Mucosa of rectum (tissue), 2 donors: ENCODE results near the gene RXFP3.
"Not testable (repeated sequence)": the region's sequence is repeated elsewhere in the genome, so short reads cannot be mapped to it uniquely, and the experiment has no call there.

Experiments used
- H3K27ac ChIP-seq, 2 donors: one replicate each; pipeline ENCODE4 v1.7.0; 2013; ENCODE audit warnings: inconsistent platforms in 2 of 2, low read depth in 2 of 2, low read length in 2 of 2
- H3K27me3 ChIP-seq, 2 donors: one replicate each; pipeline ENCODE4 v1.7.0; 2013; ENCODE audit warnings: low read length in 2 of 2; ENCODE audit not compliant: control insufficient read depth in 2 of 2, insufficient read depth in 2 of 2
- H3K36me3 ChIP-seq, 2 donors: one replicate each; pipeline ENCODE4 v1.7.0; 2013; ENCODE audit warnings: low read length in 2 of 2; ENCODE audit not compliant: control insufficient read depth in 2 of 2, insufficient read depth in 2 of 2
- H3K4me1 ChIP-seq, 2 donors: one replicate each; pipeline ENCODE4 v1.7.0; 2013; ENCODE audit warnings: low read length in 2 of 2, mild to moderate bottlenecking in 1 of 2; ENCODE audit not compliant: control insufficient read depth in 2 of 2, insufficient read depth in 2 of 2
- H3K4me3 ChIP-seq, 2 donors: one replicate each; pipeline ENCODE4 v1.7.0; 2013; ENCODE audit warnings: low read length in 2 of 2
- H3K9ac ChIP-seq, 2 donors: one replicate each; pipeline ENCODE4 v1.7.0; 2013; ENCODE audit warnings: low read length in 2 of 2, low read depth in 1 of 2, mild to moderate bottlenecking in 1 of 2
- H3K9me3 ChIP-seq, 2 donors: one replicate each; pipeline ENCODE4 v1.7.0; 2013; ENCODE audit warnings: low read length in 2 of 2; ENCODE audit not compliant: control insufficient read depth in 2 of 2
- donor health status: healthy.
- donor health status: Normal muscosa, but diverticular disease.

RXFP3 gene

GRCh38 chr5:33903118-33903517 is 33.1 kb upstream of the RXFP3 start:
- Histone ChIP-seq H3K4me3 (no peak overlapping the region), H3K4me1 (no peaks in the 10 kb centered on the region), H3K36me3 (no peaks in the 10 kb centered on the region), H3K27me3 (no peaks in the 10 kb centered on the region), H3K27ac (no peak overlapping the region), H3K9ac (no peak overlapping the region), H3K9me3 (peaks cover 0 to 3% of the 10 kb centered on the region in 2 donors)

DNA sequence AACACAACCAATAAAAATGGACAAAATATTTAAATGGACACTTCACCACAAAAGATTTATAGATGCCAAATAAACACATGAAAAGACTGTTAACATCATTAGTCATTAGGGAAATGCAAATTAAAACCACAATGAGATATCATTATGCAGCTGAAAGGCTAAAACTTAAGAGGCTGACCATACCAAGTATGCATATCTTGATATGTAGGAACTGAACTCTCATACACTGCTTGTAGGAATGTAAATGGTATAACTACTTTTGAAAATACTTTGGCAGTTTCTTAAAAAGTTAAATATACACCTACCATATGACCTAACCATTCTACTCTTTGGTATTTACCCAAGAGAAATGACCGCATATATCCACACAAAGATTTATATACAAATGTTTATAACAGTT is 30.8 kb upstream of the RXFP3 start:
- no peak overlapping the region for H3K27ac ChIP-seq
- H3K4me3 ChIP-seq, result no peak overlapping the region
- no peaks in the 10 kb centered on the region for H3K36me3 ChIP-seq
- no peaks in the 10 kb centered on the region for H3K4me1 ChIP-seq
- no peak overlapping the region for H3K9ac ChIP-seq
- H3K9me3 ChIP-seq, result peaks cover 0 to 3% of the 10 kb centered on the region in 2 donors
- H3K27me3 ChIP-seq, result no peaks in the 10 kb centered on the region

- not testable (repeated sequence) for H3K27ac ChIP-seq, H3K9ac ChIP-seq, H3K27me3 ChIP-seq, H3K36me3 ChIP-seq, H3K4me3 ChIP-seq, H3K4me1 ChIP-seq, H3K9me3 ChIP-seq
These were observed 29.9 kb upstream of the RXFP3 start for GRCh38 chr5:33906248-33906647.

- not testable (repeated sequence) for H3K9ac ChIP-seq, H3K4me3 ChIP-seq, H3K4me1 ChIP-seq, H3K9me3 ChIP-seq, H3K27me3 ChIP-seq, H3K27ac ChIP-seq, H3K36me3 ChIP-seq
These were observed 21.3 kb upstream of the RXFP3 start for GRCh38 chr5:33914844-33915243.

DNA sequence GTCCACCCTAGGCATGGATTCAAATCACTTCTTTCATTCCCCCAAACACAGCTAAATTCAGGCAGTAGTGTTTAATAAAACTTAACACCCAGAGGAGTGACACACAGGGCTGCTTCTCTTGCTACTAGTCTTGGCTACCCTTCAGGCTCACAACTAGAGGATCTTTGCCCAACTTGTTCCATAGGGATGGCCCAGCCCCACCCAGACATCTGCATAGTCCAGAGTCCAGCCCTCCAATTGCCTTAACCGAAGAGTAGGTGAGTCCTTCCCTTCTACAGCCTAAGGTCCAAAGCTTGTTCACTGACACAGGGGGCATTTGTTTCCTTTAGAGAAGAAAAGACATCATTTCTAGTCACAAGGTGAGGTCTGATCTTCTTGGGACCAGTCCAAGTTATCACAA is 15.2 kb upstream of the RXFP3 start:
- Histone ChIP-seq H3K36me3 (no peaks in the 10 kb centered on the region), H3K27ac (no peak overlapping the region), H3K27me3 (no peaks in the 10 kb centered on the region), H3K4me3 (no peak overlapping the region), H3K9me3 (no peaks in the 10 kb centered on the region), H3K4me1 (no peaks in the 10 kb centered on the region), H3K9ac (no peak overlapping the region)

DNA sequence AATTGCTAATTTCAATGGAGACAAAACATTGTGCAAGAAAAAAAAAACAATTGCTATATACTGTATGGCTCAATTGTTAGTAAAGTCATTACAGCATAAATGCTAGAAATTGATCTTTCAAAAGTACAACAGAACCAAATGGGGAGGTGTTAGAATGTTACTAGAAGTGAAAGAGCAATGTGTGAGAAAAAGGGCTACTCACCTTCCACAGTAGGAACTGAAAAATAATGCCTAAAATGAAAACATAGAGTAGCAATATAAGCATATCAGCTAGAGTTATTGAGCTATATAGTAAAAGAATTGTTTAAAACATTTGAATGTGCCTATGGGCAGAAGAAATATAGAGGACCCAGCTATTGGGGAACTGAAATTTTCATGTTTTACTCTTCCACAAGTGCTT is 10.9 kb upstream of the RXFP3 start:
- H3K9me3 ChIP-seq, result no peaks in the 10 kb centered on the region
- no peaks in the 10 kb centered on the region for H3K27me3 ChIP-seq
- no peak overlapping the region for H3K9ac ChIP-seq
- H3K27ac ChIP-seq, result no peak overlapping the region
- no peaks in the 10 kb centered on the region for H3K4me1 ChIP-seq
- H3K4me3 ChIP-seq, result no peak overlapping the region
- no peaks in the 10 kb centered on the region for H3K36me3 ChIP-seq

DNA sequence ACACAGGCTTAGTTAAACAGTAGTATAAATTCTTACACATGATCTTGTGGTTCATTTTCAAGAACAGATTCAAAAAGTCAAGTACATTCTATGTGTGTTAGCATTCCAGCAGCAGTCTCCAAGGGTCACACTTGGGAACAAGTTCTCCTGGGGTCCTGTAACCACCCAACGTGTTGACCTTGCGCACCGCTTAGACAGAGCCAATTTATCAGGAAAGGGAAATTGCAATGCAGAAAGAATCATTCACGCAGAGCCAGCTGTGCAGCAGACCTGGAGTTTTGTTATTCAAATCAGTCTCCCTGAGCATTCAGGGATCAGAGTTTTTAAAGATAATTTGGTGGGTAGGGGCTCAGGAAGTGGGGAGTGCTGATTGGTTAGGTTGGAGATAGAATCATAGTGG is 8.5 kb upstream of the RXFP3 start:
- H3K36me3 ChIP-seq, result no peaks in the 10 kb centered on the region
- no peaks in the 10 kb centered on the region for H3K9me3 ChIP-seq
- no peaks in the 10 kb centered on the region for H3K27me3 ChIP-seq
- H3K4me3 ChIP-seq, result no peak overlapping the region
- no peak overlapping the region for H3K9ac ChIP-seq
- no peak overlapping the region for H3K27ac ChIP-seq
- H3K4me1 ChIP-seq, result no peaks in the 10 kb centered on the region

- no peak overlapping the region for H3K27ac ChIP-seq
- no peaks in the 10 kb centered on the region for H3K4me1 ChIP-seq
- H3K4me3 ChIP-seq, result no peak overlapping the region
- H3K9ac ChIP-seq, result no peak overlapping the region
- H3K36me3 ChIP-seq, result no peaks in the 10 kb centered on the region
- H3K9me3 ChIP-seq, result no peaks in the 10 kb centered on the region
- no peaks in the 10 kb centered on the region for H3K27me3 ChIP-seq
These were observed 7.9 kb upstream of the RXFP3 start for GRCh38 chr5:33928283-33928682.

DNA sequence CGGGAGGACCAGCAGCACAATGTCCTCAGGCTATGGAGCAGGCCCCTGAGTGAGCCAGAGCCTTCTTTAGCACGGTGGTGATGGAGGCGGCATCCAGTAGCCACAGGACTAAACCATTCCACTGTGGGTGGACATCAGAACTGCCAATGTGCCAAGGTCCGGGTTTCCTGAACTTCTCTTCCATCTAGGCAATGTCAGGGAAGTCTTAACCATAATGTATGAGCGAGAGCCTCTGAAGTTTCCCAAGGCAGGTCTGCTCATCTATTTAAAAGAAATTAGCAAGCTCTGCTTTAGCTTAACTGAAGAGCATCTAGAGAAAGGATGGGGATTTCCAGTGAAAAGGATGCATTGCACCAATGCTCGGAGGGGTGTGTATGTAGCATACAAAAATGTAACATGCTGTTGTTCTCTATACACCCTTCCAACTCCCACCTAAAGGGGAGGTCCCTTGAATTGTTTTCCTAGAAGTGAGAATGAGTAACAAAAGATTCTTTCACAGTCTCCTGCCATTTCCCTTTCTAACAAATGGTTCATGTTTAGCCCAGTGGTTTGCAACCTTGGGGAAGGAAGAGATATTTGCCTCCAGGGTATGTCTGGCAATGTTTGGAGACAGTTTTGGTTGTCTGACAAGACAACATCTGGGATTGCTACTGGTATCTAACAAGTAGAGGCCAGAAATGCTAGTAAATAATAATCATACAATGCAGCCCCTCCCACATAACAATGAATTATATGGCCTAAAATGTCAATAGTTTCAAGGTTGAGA is 6.1 kb upstream of the RXFP3 start:
- no peaks in the 10 kb centered on the region for H3K9me3 ChIP-seq
- H3K4me1 ChIP-seq, result no peaks in the 10 kb centered on the region
- no peak overlapping the region for H3K9ac ChIP-seq
- H3K27ac ChIP-seq, result no peak overlapping the region
- H3K4me3 ChIP-seq, result no peak overlapping the region
- H3K36me3 ChIP-seq, result no peaks in the 10 kb centered on the region
- H3K27me3 ChIP-seq, result no peaks in the 10 kb centered on the region

DNA sequence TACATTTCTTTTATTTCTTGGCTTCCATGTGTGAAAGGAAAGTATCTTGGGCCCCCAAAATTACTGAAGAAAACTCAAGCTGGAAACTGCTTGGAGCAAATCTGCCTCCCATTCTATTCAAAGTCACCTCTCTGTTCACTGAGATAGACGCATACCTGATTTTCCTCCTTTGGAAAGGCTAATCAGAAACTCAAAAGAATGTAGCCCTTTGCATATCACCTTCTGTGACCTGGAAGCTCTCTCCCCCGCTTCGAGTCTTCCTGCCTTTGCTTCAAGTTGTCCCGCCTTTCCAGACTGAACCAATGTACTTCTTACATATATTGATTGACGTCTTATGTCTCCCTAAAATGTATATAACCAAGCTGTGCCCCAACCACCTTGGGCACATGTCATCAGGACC is 5.0 kb upstream of the RXFP3 start:
- Histone ChIP-seq H3K27me3 (peaks cover 0 to 4% of the 10 kb centered on the region in 2 donors), H3K27ac (no peak overlapping the region), H3K4me3 (no peak overlapping the region), H3K9ac (no peak overlapping the region), H3K36me3 (no peaks in the 10 kb centered on the region), H3K9me3 (no peaks in the 10 kb centered on the region), H3K4me1 (no peaks in the 10 kb centered on the region)
